ENCODE measurements around the gene LCN2.
"Not testable (repeated sequence)": the region's sequence is repeated elsewhere in the genome, so short reads cannot be mapped to it uniquely, and the experiment has no call there.

LCN2 gene

GRCh38 chr9:128131346-128131745 lies 17.9 kb upstream of the LCN2 start:
- Histone ChIP-seq H3K27ac (peak overlapping the region; percentile 43; the same call in 1 of the 2 replicates), H3K9me3 (ENCODE audit: severe bottlenecking) (peaks cover 10% of the 10 kb centered on the region)
- DNase-seq; H3K4me3 ChIP-seq (ENCODE audit: low read depth, low read length); H3K27me3 ChIP-seq (ENCODE audit: insufficient read depth, low read depth, severe bottlenecking); H3K36me3 ChIP-seq: not testable (repeated sequence)

- peaks cover 10% of the 10 kb centered on the region for H3K9me3 ChIP-seq (ENCODE audit: severe bottlenecking)
- not testable (repeated sequence) for H3K36me3 ChIP-seq; H3K27me3 ChIP-seq (ENCODE audit: insufficient read depth, low read depth, severe bottlenecking)
- peak; percentile 75 for DNase-seq
- H3K4me3 ChIP-seq (ENCODE audit: low read depth, low read length), result peak overlapping the region; percentile 6; the same call in 1 of the 2 replicates
- peak overlapping the region; percentile 43 for H3K27ac ChIP-seq
Observed at GRCh38 chr9:128132139-128132538, 17.1 kb upstream of the LCN2 start.

- H3K9me3 ChIP-seq (ENCODE audit: severe bottlenecking); H3K36me3 ChIP-seq; H3K27ac ChIP-seq; H3K4me3 ChIP-seq (ENCODE audit: low read depth, low read length); DNase-seq; H3K27me3 ChIP-seq (ENCODE audit: insufficient read depth, low read depth, severe bottlenecking): not testable (repeated sequence)
Observed at GRCh38 chr9:128135561-128135960, 13.7 kb upstream of the LCN2 start.

- H3K27ac ChIP-seq, result no peak overlapping the region
- no peak for DNase-seq
- TF ChIP-seq CTCF (IDR thresholded peaks at IDR 0.05; ENCODE audit: low read depth, low read length), result no peak
- no peaks in the 10 kb centered on the region for H3K27me3 ChIP-seq (ENCODE audit: insufficient read depth, low read depth, severe bottlenecking)
- H3K4me3 ChIP-seq (ENCODE audit: low read depth, low read length), result no peak overlapping the region
- H3K36me3 ChIP-seq, result no peaks in the 10 kb centered on the region
- peaks cover 4% of the 10 kb centered on the region for H3K9me3 ChIP-seq (ENCODE audit: severe bottlenecking)
Observed at GRCh38 chr9:128136816-128137793, 12.1 kb upstream of the LCN2 start.

- TF ChIP-seq CTCF (IDR thresholded peaks at IDR 0.05; ENCODE audit: low read depth, low read length), result no peak
- Histone ChIP-seq H3K4me3 (ENCODE audit: low read depth, low read length) (no peak overlapping the region), H3K27me3 (ENCODE audit: insufficient read depth, low read depth, severe bottlenecking) (no peaks in the 10 kb centered on the region), H3K27ac (no peak overlapping the region), H3K9me3 (ENCODE audit: severe bottlenecking) (peaks cover 4% of the 10 kb centered on the region), H3K36me3 (no peaks in the 10 kb centered on the region)
- no peak for DNase-seq
Observed at GRCh38 chr9:128138001-128138400, 11.3 kb upstream of the LCN2 start.

GRCh38 chr9:128139621-128140020 lies 9.6 kb upstream of the LCN2 start:
- Histone ChIP-seq H3K9me3 (ENCODE audit: severe bottlenecking) (no peaks in the 10 kb centered on the region), H3K27me3 (ENCODE audit: insufficient read depth, low read depth, severe bottlenecking) (no peaks in the 10 kb centered on the region), H3K27ac (no peak overlapping the region), H3K36me3 (no peaks in the 10 kb centered on the region), H3K4me3 (ENCODE audit: low read depth, low read length) (no peak overlapping the region)
- TF ChIP-seq CTCF (IDR thresholded peaks at IDR 0.05; ENCODE audit: low read depth, low read length), result no peak
- DNase-seq, result no peak

GRCh38 chr9:128141604-128142003 lies 7.6 kb upstream of the LCN2 start:
- Histone ChIP-seq H3K27me3 (ENCODE audit: insufficient read depth, low read depth, severe bottlenecking) (no peaks in the 10 kb centered on the region), H3K36me3 (no peaks in the 10 kb centered on the region), H3K4me3 (ENCODE audit: low read depth, low read length) (no peak overlapping the region), H3K27ac (no peak overlapping the region), H3K9me3 (ENCODE audit: severe bottlenecking) (no peaks in the 10 kb centered on the region)
- no peak for DNase-seq
- no peak for TF ChIP-seq CTCF (IDR thresholded peaks at IDR 0.05; ENCODE audit: low read depth, low read length)
